Upper lobe of left lung (tissue), 4 donors: ENCODE results near the gene TRDN.

ENCODE experiments used
- CTCF ChIP-seq, 6 experiments: fragments of 450-650 bp in 4 of 6; fragments of 200-600 bp in 2 of 6; sonication (generic) in 2 of 6; IDR thresholded peaks; one replicate each; pipeline ENCODE4 v1.5.1; 2016 to 2019; ENCODE audit warnings: antibody characterized with exemption in 6 of 6
- POLR2A ChIP-seq, 4 donors: fragments of 450-650 bp; IDR thresholded peaks; one replicate each; pipeline ENCODE4 v1.5.1; 2016 to 2017; ENCODE audit warnings: antibody characterized with exemption in 4 of 4, mild to moderate bottlenecking in 2 of 4

DNA sequence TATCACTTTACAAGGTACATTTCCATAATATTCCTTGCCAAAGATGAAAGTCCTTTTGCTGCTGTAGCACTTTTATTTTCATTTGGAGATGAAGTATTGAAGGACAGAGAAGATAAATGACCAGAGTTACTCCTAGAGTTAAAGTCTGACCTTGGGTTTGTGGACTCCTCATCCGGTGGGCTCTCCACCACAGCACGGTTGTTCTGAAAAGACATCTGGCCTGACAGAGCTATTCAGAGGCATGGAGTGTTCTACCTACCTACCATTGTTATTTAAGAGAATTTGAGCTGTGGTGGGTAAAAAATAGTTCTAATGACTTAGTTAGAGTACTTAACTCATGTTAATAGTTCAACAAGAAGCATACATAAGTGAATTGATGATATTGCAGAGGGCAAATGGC, 422.3 kb downstream of the TRDN start:
- TF ChIP-seq CTCF (IDR thresholded peaks at IDR 0.05) (no peak), POLR2A (IDR thresholded peaks at IDR 0.05) (no peak)
